ENCODE measurements around the gene UBE2D3.

UBE2D3 gene

DNA sequence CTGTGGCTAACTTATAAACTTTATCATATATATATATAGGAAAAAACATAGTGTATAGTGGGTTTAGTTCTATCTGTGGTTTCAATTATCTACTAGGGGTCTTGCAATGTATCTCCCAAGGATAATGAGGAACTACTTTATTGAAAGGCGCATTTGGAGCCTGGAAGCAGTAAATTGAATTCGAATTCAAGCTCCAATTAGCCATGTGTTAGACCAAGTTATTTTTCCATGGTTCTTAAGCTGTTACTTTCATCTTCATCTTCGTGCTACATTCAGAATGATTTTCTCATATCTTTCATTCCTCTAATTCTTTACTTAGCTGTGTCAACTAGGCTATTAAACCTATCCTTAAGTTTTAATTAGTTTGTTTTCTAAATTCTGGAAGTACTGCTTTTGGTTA is 39.4 kb downstream of the UBE2D3 start:
- DNase-seq = no peak

DNA sequence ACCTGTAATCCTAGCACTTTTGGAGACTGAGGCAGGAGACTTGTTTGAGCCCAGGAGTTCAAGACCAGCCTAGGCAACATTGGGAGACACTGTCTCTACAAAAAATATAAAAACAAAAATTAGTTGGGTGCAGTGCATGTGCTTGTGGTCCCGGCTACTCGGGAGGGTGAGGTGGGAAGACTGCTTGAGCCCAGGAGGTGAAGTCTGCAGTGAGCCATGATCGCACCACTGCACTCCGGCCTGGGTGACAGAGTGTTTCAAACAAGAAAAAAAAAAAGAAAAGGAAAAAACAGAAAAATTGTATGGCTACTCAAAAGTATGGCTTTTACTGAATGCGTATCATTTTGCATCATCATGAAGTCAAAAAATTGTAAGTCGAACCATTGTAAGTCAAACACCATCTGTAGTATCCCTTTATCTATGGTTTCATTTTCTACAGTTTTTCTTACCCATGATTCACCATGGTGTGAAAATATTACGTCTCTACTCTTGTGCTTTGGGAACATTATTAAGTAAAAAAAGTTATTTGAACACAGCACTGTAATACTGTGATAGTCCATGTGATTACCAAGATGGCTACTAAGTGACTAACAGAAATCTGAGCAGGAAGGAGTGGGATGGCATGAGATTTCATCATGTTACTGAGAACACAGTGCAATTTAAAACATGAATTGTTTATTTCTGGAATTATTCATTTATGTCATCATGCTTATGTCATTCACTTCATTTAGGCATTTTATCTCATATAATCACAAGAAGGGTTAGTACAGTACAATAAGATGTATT is 40.1 kb downstream of the UBE2D3 start:
- no peak for DNase-seq

- no peak for DNase-seq
Measured at GRCh38 chr4:102786279-102786678, 41.1 kb downstream of the UBE2D3 start.

DNA sequence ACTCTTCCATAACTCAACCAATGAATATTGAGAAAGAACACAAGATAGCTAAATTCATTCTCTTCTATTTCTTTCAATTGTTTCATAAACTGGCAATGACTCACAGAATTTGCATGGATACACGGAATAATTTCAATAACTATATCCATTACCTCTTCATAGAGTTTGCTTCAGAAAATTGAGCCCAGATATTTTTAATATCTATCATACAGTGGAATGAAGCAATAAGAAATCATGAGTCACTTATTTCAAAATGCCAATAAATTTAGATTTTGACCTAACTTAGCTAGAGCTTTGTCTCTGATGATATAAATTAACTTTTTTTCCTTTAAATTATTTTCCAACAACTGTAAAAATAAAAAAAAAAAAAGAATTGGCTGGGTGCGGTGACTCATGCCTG is 44.3 kb downstream of the UBE2D3 start:
- DNase-seq = no peak

- no peak for DNase-seq
Measured at GRCh38 chr4:102781570-102781969, 45.8 kb downstream of the UBE2D3 start.

GRCh38 chr4:102780476-102781144 is 46.7 kb downstream of the UBE2D3 start:
- no peak for DNase-seq

- DNase-seq = no peak
Measured at GRCh38 chr4:102779204-102779603, 48.1 kb downstream of the UBE2D3 start.

DNA sequence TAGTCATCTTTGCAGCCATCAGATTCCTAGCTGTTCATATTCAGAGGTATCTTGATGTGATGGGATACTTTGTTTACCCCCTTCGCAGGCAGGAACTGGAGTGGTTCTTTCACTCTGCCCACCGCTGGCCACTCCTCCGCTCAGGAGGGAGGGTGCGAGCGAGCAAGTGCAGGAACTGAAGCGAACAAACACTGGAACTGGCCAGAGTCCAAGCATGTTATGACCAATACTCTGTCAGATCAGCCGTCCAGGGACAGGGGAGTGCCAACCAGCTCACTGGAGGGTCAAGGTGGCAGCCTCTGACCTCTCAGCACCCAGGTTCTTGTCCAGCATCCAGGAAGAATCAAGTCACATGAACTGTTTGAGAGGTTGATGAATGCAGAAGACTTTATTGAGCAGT is 48.6 kb downstream of the UBE2D3 start:
- no peak for DNase-seq

- DNase-seq = no peak
Measured at GRCh38 chr4:102775805-102776204, 51.5 kb downstream of the UBE2D3 start.

GRCh38 chr4:102774254-102774653 is 53.1 kb downstream of the UBE2D3 start:
- no peak for DNase-seq

GRCh38 chr4:102772738-102773340 is 54.5 kb downstream of the UBE2D3 start:
- no peak for DNase-seq

- no peak for DNase-seq
Measured at GRCh38 chr4:102764901-102765300, 62.5 kb downstream of the UBE2D3 start.

- no peak for DNase-seq
Measured at GRCh38 chr4:102761906-102762305, 65.4 kb downstream of the UBE2D3 start.

GRCh38 chr4:102761296-102761701 is 66.1 kb downstream of the UBE2D3 start:
- DNase-seq = no peak

DNA sequence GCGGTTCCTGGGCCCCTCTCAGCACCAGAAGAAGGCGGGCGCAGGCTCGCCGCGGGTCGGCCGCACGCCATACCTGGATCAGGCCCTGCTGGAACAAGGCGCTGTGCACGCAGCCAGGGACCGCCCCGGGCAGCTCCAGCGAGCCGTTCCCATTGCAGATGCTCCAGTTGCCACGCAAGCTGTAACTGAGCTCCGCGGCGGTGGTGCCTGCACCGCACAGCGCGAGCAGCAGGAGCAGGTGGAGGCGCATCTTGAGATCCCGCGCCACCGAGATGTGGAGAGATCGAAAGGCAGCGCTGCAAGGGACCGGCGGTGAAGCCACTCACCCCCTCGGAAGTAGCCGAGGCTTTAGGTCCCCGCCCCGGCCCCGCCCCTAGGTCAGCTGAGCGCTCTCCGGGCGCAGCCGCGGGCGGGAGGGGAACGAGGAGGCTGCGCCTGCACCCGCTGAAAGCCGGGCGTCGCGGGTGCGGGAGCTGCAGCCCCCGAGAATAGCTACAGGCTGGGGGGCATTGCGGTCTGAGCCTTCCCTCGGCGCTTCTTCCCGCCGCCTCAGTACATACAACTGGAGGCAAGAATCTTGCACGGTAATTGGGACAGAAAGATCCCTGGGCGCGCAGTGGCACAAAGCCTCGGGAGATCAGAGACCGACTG is 66.6 kb downstream of the UBE2D3 start, which contains the start of gene MANBA:
MANBA (minus strand) TSS at position 324 of the 651 bp plus-strand sequence; CDS start at position 250, 74 bp downstream.
- DNase-seq = peak; percentile 66

DNA sequence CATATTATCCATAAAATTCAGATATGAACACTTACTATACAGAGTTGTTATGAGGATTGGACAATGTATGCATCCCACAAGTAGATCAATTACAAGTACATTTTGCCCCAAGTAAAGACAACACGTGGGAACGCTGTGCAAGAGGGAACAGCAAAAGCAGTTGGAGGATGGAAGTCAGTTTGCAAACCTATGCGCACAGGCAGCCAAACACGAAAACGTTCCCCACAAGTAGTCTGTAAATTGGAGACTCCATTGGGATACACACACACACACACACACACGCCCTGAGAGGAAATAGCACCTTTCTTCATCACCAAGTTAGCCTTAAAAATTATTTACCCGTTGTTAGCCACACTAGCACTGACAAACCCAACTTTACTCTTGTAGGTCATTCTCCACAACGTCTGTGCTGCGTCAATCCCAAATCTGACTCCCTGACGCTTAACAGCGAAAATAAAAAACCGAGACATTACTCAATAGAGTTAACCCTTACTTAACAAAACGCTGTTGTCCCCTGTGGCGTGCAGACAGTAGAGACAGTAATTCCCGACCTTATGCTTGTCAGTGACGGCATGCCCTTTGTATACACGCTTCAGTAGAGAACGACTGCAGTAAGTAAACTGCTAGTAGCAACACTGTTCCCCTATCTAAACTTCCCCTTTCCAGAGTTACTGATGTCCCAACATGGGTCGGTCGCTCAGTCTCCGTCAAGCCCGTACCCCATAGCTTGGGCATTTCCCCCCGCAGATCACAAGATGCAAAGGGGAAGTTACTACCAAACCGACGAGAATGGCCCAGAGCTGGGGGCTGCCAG is 67.3 kb downstream of the UBE2D3 start:
- DNase-seq = peak; percentile 11

- no peak for DNase-seq
Measured at GRCh38 chr4:102758241-102759160, 68.8 kb downstream of the UBE2D3 start.

DNA sequence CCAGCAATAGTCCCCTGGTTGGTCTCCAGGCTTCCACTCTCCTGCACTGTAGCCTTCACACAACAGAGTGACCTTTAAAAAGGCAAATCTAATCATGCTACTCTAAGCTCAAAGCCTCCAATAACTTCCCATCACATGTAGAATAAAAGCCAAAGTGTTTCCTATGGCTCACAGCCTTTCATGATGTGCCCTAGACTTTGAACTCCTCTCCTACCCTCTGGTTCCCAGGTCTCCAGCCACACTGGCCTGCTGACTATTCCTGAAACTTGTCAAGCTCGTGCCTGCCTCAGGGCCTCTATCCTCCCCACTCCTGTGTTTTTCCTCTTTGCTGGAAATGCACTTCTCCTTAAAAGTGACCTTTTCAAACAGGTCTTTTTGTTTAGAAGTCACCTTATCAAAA is 69.7 kb downstream of the UBE2D3 start:
- DNase-seq = no peak

DNA sequence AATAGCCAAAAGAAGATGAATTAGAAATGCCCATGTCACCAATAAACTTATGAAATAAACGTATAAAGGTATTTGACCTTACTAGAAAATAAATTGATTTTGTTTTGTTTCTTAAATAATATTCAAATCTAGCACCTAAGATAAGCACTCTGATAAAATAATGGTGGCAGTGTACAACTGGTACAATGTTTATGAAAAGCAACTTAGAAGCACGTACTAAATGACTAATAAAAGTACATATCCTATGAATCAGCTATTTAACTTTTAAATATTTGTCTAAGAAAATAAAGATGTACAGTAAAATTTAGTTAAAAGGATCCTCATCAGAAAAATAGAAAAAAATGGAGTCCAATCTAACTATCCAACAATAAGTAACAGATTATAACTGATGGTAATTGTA is 73.3 kb downstream of the UBE2D3 start:
- no peak for DNase-seq

DNA sequence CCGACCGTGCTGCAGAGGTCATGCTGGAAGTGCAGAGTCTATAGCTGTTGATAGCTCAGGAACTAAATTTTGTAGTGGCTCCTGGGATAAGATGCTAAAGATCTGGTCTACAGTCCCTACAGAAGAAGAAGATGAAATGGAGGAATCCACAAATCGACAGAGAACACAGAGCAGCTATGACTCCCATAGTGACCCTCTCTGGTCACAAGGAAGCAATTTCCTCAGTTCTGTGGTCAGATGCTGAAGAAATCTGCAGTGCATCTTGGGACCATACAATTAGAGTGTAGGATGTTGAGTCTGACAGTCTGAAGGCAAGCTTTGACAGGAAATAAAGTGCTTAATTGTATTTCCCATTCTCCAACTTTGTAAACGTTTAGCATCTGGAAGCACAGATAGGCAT is 75.4 kb downstream of the UBE2D3 start:
- no peak for DNase-seq
